H9 (cell line): ENCODE results near the gene NLGN4X. TPM values are rescaled to one million over a fixed set of nuclear protein-coding genes. Genes with fewer than 3 reads are reported as not detected.

Source experiments
- DNase-seq: peaks from one replicate; pipeline ENCODE4 v3.0.0-alpha.2; 2017
- H2AFZ ChIP-seq: one replicate; pipeline ENCODE4 v1.6.1; 2013; ENCODE audit warnings: mild to moderate bottlenecking, low read length, control low read depth, moderate library complexity
- H2AK5ac ChIP-seq: 2 replicates; pipeline ENCODE4 v1.6.1; 2013; ENCODE audit warnings: low read length, control low read depth, mixed read lengths; ENCODE audit not compliant: insufficient read length
- H2BK120ac ChIP-seq: one replicate; pipeline ENCODE4 v1.6.1; 2013; ENCODE audit warnings: low read depth, mild to moderate bottlenecking, low read length, control low read depth, inconsistent platforms; ENCODE audit not compliant: poor library complexity, severe bottlenecking
- H2BK12ac ChIP-seq: 2 replicates; pipeline ENCODE4 v1.6.1; 2013; ENCODE audit warnings: low read length, control low read depth, mixed read lengths, low read depth; ENCODE audit not compliant: insufficient read length
- H2BK15ac ChIP-seq: 2 replicates; pipeline ENCODE4 v1.6.1; 2013; ENCODE audit warnings: low read depth, low read length, control low read depth
- H2BK20ac ChIP-seq: one replicate; pipeline ENCODE4 v1.6.1; 2013; ENCODE audit warnings: low read depth, mild to moderate bottlenecking, low read length, control low read depth, inconsistent platforms; ENCODE audit not compliant: poor library complexity, severe bottlenecking
- H2BK5ac ChIP-seq: 2 replicates; pipeline ENCODE4 v1.6.1; 2013; ENCODE audit warnings: low read length, control low read depth, mixed read lengths; ENCODE audit not compliant: insufficient read length
- H3K14ac ChIP-seq: 2 replicates; pipeline ENCODE4 v1.6.1; 2013; ENCODE audit warnings: low read length, control low read depth; ENCODE audit not compliant: insufficient read depth
- H3K18ac ChIP-seq: 2 replicates; pipeline ENCODE4 v1.6.1; 2013; ENCODE audit warnings: low read depth, mild to moderate bottlenecking, mixed read lengths, low read length, control low read depth; ENCODE audit not compliant: insufficient read length
- H3K23ac ChIP-seq: 2 replicates; pipeline ENCODE4 v1.6.1; 2013; ENCODE audit warnings: low read length, control low read depth, mixed read lengths, low read depth; ENCODE audit not compliant: insufficient read length
- H3K23me2 ChIP-seq: 2 replicates; pipeline ENCODE4 v1.6.1; 2013; ENCODE audit warnings: low read depth, mild to moderate bottlenecking, mixed read lengths, low read length, control low read depth; ENCODE audit not compliant: insufficient read length, poor library complexity, severe bottlenecking
- H3K27ac ChIP-seq: 2 replicates; pipeline ENCODE4 v1.5.1; 2013; ENCODE audit warnings: low read length, control low read depth, mixed read lengths, low read depth; ENCODE audit not compliant: insufficient read length
- H3K27me3 ChIP-seq: 2 replicates; pipeline ENCODE4 v1.6.1; 2013; ENCODE audit warnings: low read length, control low read depth, inconsistent platforms; ENCODE audit not compliant: insufficient read depth
- H3K4ac ChIP-seq: 2 replicates; pipeline ENCODE4 v1.6.1; 2013; ENCODE audit warnings: low read depth, mild to moderate bottlenecking, control low read depth, inconsistent platforms, low read length, moderate library complexity
- H3K4me1 ChIP-seq: 2 replicates; pipeline ENCODE4 v1.6.1; 2013; ENCODE audit warnings: low read length, control low read depth, inconsistent platforms; ENCODE audit not compliant: insufficient read depth
- H3K4me2 ChIP-seq: 2 replicates; pipeline ENCODE4 v1.6.1; 2013; ENCODE audit warnings: low read length, control low read depth, mixed read lengths; ENCODE audit not compliant: insufficient read length, insufficient read depth
- H3K56ac ChIP-seq: 2 replicates; pipeline ENCODE4 v1.6.1; 2013; ENCODE audit warnings: low read depth, mild to moderate bottlenecking, mixed read lengths, low read length, control low read depth; ENCODE audit not compliant: insufficient read length
- H3K79me1 ChIP-seq: 2 replicates; pipeline ENCODE4 v1.6.1; 2013; ENCODE audit warnings: low read depth, mild to moderate bottlenecking, moderate library complexity, low read length, control low read depth, inconsistent platforms; ENCODE audit not compliant: insufficient read depth, poor library complexity, severe bottlenecking
- H3K79me2 ChIP-seq: 2 replicates; pipeline ENCODE4 v1.6.1; 2013; ENCODE audit warnings: low read length, control low read depth, inconsistent platforms; ENCODE audit not compliant: insufficient read depth
- H3K9ac ChIP-seq: 2 replicates; pipeline ENCODE4 v1.6.1; 2013; ENCODE audit warnings: low read length, control low read depth, mixed read lengths; ENCODE audit not compliant: insufficient read length; ENCODE audit errors: extremely low read depth
- H3K9me3 ChIP-seq: one replicate; pipeline ENCODE4 v1.6.1; 2013; ENCODE audit warnings: low read depth, low read length, inconsistent platforms; ENCODE audit not compliant: control insufficient read depth
- H3T11ph ChIP-seq: one replicate; pipeline ENCODE4 v1.6.1; 2013; ENCODE audit warnings: mild to moderate bottlenecking, low read length, control low read depth, inconsistent platforms
- H4K20me1 ChIP-seq: one replicate; pipeline ENCODE4 v1.6.1; 2013; ENCODE audit not compliant: control insufficient read depth, insufficient read length, insufficient read depth
- H4K5ac ChIP-seq: 2 replicates; pipeline ENCODE4 v1.6.1; 2013; ENCODE audit warnings: low read depth, mild to moderate bottlenecking, mixed read lengths, low read length, control low read depth; ENCODE audit not compliant: insufficient read length
- H4K8ac ChIP-seq: replicated peaks from 2 replicates; pipeline ENCODE4 v1.6.1; 2013; ENCODE audit warnings: low read length, control low read depth, mixed read lengths, low read depth; ENCODE audit not compliant: insufficient read length
- H4K91ac ChIP-seq: 2 replicates; pipeline ENCODE4 v1.6.1; 2013; ENCODE audit warnings: low read depth, mild to moderate bottlenecking, moderate library complexity, mixed read lengths, low read length, control low read depth; ENCODE audit not compliant: insufficient read length
- H3K27ac Mint-ChIP-seq, 3 experiments: 2 replicates in 2 of 3; 3 replicates in 1 of 3; pipeline ENCODE4 v1.8.0; 2020 to 2021; ENCODE audit warnings: mixed read lengths in 3 of 3, mild to moderate bottlenecking in 1 of 3, moderate library complexity in 1 of 3
- H3K27me3 Mint-ChIP-seq: 2 replicates; pipeline ENCODE4 v1.8.0; 2021; ENCODE audit warnings: low read depth, mild to moderate bottlenecking, moderate library complexity, mixed read lengths
- H3K36me3 Mint-ChIP-seq, 3 experiments: 2 replicates in 2 of 3; 3 replicates in 1 of 3; pipeline ENCODE4 v1.8.0; 2020 to 2021; ENCODE audit warnings: low read depth in 3 of 3, mixed read lengths in 3 of 3; ENCODE audit not compliant: insufficient read depth in 1 of 3
- H3K4me1 Mint-ChIP-seq, 2 experiments: 2 replicates each; pipeline ENCODE4 v1.8.0; 2020; ENCODE audit warnings: mixed read lengths in 2 of 2
- H3K4me3 Mint-ChIP-seq, 2 experiments: 2 replicates in 1 of 2; 3 replicates in 1 of 2; pipeline ENCODE4 v1.8.0; 2020 to 2021; ENCODE audit warnings: mild to moderate bottlenecking in 2 of 2, mixed read lengths in 2 of 2, moderate library complexity in 1 of 2
- H3K9me3 Mint-ChIP-seq, 2 experiments: 2 replicates in 1 of 2; 3 replicates in 1 of 2; pipeline ENCODE4 v1.8.0; 2020; ENCODE audit warnings: mild to moderate bottlenecking in 2 of 2, mixed read lengths in 2 of 2, moderate library complexity in 1 of 2
- CTCF ChIP-seq: fragments of 200-600 bp; sonication (generic); conservative IDR thresholded peaks from 3 replicates; pipeline ENCODE4 v1.8.0; 2021; ENCODE audit warnings: antibody characterized with exemption, mild to moderate bottlenecking
- WGBS: extraction: QIAGEN DNeasy Blood & Tissue Kit; methylation state at CpG from one replicate; pipeline ENCODE4 v1.1.7; 2013; ENCODE audit warnings: missing lambda C conversion rate, low lambda C conversion rate, mixed read lengths; ENCODE audit not compliant: insufficient read length; ENCODE audit errors: extremely low coverage; 5-methylcytosine and 5-hydroxymethylcytosine counted together
- total RNA-seq: library from RNA; stranded (reverse); gene quantifications from 2 replicates; pipeline ENCODE4 v1.2.1, GENCODE V29; 2021

Gene NLGN4X
- total RNA-seq, 1 experiment from 2014 or later = 111 TPM

GRCh38 chrX:6019076-6019475 is 209.6 kb downstream of the NLGN4X start:
- Histone ChIP-seq H4K8ac (no peak overlapping the region), H3K79me1 (peaks cover under 1% of the 10 kb centered on the region), H2BK120ac (no peak overlapping the region), H3K23me2 (no peaks in the 10 kb centered on the region), H2BK5ac (no peak overlapping the region), H4K5ac (no peak overlapping the region), H3K9me3 (no peaks in the 10 kb centered on the region), H4K91ac (no peak overlapping the region), H3K27ac (no peak overlapping the region), H2BK20ac (no peak overlapping the region), H3K14ac (no peak overlapping the region), H3K4me1 (peaks cover 11% of the 10 kb centered on the region), H2AK5ac (no peak overlapping the region), H2AFZ (no peak overlapping the region), H3K27me3 (no peaks in the 10 kb centered on the region), H3K4ac (no peak overlapping the region), H3T11ph (no peak overlapping the region), H4K20me1 (no peaks in the 10 kb centered on the region), H3K56ac (no peak overlapping the region), H3K4me2 (no peak overlapping the region), H3K9ac (no peak overlapping the region), H3K18ac (no peak overlapping the region), H2BK12ac (no peak overlapping the region), H2BK15ac (no peak overlapping the region), H3K79me2 (peaks cover 32% of the 10 kb centered on the region; the same call in 1 of the 2 replicates), H3K23ac (no peak overlapping the region)
- H3K4me1 Mint-ChIP-seq = peaks cover 30 to 36% of the 10 kb centered on the region in 2 experiments
- DNase-seq = no peak
- H3K9me3 Mint-ChIP-seq = no peaks in the 10 kb centered on the region
- H3K27ac Mint-ChIP-seq = no peak overlapping the region
- WGBS = no CpG with 5 or more reads among the region's 4 CpGs
- H3K36me3 Mint-ChIP-seq = peaks cover 18 to 30% (median 28%) of the 10 kb centered on the region in 3 experiments; a peak in 6 of 7 replicates
- no peaks in the 10 kb centered on the region for H3K27me3 Mint-ChIP-seq
- H3K4me3 Mint-ChIP-seq = no peak overlapping the region
- TF ChIP-seq CTCF = no peak
